ENCODE results near the gene SKI.

The SKI gene

DNA sequence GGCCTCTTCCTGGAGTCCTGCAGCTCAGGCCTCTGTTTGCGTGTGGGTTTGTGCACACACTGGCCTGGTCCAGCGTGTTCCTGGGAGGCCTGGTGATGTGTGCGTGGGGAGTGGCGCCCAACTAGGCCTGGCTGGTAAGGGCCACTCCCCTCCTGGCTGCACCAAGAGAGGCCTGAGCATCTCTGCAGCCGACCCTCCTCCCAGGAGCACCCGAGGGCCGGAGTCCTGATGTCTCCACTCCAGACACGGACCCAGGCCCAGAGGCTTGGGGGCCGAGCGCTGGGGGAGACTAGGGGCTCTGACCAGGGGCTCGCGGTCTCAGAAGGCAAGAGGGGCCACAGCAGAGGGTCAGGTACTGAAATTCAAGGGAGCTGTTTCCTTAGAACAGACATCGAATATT lies 130.0 kb downstream of the SKI start:
- no peak for DNase-seq

DNA sequence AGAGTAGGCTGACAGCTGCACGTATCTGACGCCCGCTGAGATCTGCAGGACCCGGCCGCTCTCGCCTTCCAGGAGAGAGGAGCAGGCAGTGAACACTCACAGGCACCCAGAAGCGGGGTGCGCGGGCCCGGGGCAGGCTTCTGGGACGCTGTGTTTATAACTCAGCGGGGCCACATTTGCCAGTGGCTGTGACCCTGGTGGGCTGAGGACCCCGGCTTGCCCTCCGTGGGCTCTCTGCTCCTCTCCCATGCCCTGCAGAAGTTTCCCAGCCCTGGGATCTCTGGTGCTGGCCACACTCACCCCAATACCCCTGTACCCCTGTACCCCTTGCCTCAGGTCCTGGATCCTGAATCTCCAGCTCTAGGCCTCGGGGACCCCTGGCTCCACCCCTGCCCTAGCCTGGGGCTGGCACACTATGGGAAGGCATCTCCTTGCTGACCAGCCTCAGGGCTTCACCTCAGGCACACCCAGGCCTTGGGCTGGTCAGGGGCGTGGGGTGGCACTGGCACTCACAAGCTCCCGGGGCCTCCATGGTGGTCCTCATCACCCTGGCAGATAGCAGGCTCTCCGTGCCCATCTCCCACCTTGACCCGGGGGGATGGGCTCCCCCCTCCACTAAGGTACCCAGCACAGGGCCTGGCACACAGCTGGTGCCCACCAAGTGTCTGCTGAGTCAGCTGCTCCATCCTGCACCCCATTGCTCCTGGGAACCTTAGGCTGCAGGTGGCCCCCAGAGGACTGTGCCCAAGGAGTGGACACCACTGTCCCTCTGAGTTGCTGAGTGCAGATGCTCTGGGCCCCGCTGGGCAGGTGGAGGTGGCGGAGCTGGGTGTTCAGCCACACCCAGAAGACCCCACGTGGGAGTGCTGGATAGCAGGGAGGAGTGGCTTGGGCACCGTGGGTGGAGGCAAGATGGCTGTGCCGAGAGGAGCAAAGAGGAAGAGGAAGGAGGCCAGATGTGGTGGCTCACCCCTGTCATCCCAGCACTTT lies 130.8 kb downstream of the SKI start:
- no peak for DNase-seq
